Activated T-cell treated with anti-CD3 and anti-CD28 coated beads, Interleukin-2, amount 50 U/mL, for 24 hours (primary cell): ENCODE results near the gene LCP2.
A peak's percentile ranks its signal among the peaks of the same experiment; 100 is the strongest.

Experiments
- DNase-seq: peaks from one replicate; pipeline ENCODE4 v3.0.0-alpha.2; 2020
- H3K27ac Mint-ChIP-seq: 2 replicates; pipeline ENCODE4 v1.8.0; 2020; ENCODE audit warnings: mild to moderate bottlenecking, mixed read lengths
- H3K27me3 Mint-ChIP-seq: 2 replicates; pipeline ENCODE4 v1.8.0; 2020; ENCODE audit warnings: mixed read lengths
- H3K36me3 Mint-ChIP-seq: 2 replicates; pipeline ENCODE4 v1.8.0; 2020; ENCODE audit warnings: low read depth, mixed read lengths
- H3K4me1 Mint-ChIP-seq: 2 replicates; pipeline ENCODE4 v1.8.0; 2020; ENCODE audit warnings: low read depth, mixed read lengths
- H3K4me3 Mint-ChIP-seq: 2 replicates; pipeline ENCODE4 v1.8.0; 2020; ENCODE audit warnings: mild to moderate bottlenecking, moderate library complexity, mixed read lengths
- H3K9me3 Mint-ChIP-seq: 2 replicates; pipeline ENCODE4 v1.8.0; 2020; ENCODE audit warnings: mixed read lengths

The LCP2 gene

DNA sequence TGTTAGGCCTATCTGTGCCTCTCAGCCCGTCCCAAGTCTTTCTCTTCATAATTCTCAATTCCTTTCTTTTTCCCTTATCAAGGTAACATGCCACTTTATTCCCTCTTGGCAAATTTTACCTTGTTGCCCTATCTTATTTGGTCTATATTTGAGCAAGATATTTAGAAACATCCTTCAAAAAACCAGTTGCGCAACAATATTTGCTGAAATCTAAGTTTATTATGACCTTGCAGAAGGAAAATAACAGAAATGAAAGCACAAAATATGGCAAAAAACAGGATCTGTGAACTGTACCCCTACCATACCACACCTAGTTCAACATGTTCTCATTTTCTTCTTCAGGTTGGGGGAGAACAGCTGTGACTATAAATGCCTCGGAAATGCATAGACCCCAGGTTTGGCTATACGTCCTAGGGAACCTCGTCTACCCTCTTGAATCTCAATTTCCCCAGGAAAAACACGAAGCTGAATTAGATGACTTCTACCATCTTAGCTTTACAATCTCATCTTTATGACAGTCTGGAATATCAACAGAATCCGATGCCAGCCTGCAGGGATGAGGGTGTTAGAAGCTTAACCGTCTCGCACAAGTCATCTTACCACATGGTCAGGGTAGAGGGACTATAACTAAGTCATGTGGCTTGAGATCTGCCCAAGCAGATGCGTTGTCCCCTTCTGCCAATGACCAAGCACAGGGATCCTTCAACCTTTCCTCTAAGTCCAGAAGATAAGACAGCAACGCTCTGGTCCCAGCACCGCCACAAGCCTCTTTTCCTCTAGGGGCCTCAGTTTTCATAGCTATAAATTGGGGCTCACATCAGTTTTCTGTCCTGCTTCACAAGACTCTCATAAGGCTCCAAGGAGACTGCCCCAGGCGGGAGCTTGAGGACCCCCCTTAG is 1.3 kb downstream of the LCP2 start:
- Mint-ChIP-seq H3K4me1 (peaks cover 75% of the 10 kb centered on the region), H3K9me3 (no peaks in the 10 kb centered on the region), H3K36me3 (peaks cover 64% of the 10 kb centered on the region), H3K4me3 (peak overlapping the region; percentile 95), H3K27me3 (no peaks in the 10 kb centered on the region), H3K27ac (peak overlapping the region; percentile 97)
- DNase-seq = no peak

GRCh38 chr5:170294556-170294955 is 3.0 kb downstream of the LCP2 start:
- peaks cover 76% of the 10 kb centered on the region for H3K4me1 Mint-ChIP-seq
- H3K27ac Mint-ChIP-seq = peak overlapping the region; percentile 97
- H3K36me3 Mint-ChIP-seq = peaks cover 82% of the 10 kb centered on the region
- peaks cover 2% of the 10 kb centered on the region for H3K9me3 Mint-ChIP-seq
- DNase-seq = no peak
- peak overlapping the region; percentile 95 for H3K4me3 Mint-ChIP-seq
- no peaks in the 10 kb centered on the region for H3K27me3 Mint-ChIP-seq

DNA sequence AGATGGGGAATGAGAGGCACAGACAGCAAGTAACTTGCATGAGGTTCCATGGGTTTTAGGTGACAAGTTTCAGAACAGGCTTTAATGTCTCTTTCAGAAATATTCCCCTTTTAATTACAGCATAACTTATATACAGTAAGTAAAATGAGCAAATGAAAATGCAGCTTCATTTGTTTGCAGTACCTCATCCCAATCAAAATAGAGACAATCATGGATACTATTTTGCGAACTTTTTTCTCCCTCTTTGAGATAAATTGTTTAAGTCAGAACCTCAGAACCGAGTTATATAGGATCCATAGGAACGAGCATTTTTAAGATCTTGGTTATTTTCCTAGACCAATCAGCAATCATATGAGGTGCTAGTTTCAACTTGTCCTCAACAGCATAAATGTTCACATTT is 3.5 kb downstream of the LCP2 start:
- Mint-ChIP-seq H3K4me1 (peaks cover 76% of the 10 kb centered on the region), H3K4me3 (peak overlapping the region; percentile 95), H3K27me3 (no peaks in the 10 kb centered on the region), H3K36me3 (peaks cover 87% of the 10 kb centered on the region), H3K27ac (peak overlapping the region; percentile 97), H3K9me3 (peaks cover 2% of the 10 kb centered on the region)
- DNase-seq = no peak

DNA sequence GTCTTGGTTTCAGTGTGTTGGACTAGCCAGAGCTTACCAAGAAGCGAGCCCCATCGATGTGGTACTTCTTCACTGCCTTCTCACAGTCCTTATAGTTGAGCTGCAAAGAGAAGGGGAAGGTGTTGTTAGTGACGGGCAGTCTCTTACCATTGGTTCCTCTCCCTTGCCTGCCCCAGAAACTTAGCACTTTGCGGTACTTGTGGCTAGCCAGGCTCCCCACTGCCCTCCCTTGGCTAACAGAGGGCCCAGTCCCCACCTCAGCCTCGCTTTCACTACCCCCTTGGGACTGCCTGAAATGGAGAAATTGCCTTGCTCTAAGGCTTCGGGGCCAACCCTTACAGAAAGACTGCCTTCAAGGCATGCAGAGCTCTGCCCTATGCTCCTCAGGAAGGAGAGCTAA is 4.3 kb downstream of the LCP2 start:
- Mint-ChIP-seq H3K9me3 (peaks cover 2% of the 10 kb centered on the region), H3K27me3 (no peaks in the 10 kb centered on the region), H3K27ac (peak overlapping the region; percentile 97), H3K4me1 (peaks cover 77% of the 10 kb centered on the region), H3K4me3 (peak overlapping the region; percentile 95), H3K36me3 (peaks cover 95% of the 10 kb centered on the region)
- no peak for DNase-seq

DNA sequence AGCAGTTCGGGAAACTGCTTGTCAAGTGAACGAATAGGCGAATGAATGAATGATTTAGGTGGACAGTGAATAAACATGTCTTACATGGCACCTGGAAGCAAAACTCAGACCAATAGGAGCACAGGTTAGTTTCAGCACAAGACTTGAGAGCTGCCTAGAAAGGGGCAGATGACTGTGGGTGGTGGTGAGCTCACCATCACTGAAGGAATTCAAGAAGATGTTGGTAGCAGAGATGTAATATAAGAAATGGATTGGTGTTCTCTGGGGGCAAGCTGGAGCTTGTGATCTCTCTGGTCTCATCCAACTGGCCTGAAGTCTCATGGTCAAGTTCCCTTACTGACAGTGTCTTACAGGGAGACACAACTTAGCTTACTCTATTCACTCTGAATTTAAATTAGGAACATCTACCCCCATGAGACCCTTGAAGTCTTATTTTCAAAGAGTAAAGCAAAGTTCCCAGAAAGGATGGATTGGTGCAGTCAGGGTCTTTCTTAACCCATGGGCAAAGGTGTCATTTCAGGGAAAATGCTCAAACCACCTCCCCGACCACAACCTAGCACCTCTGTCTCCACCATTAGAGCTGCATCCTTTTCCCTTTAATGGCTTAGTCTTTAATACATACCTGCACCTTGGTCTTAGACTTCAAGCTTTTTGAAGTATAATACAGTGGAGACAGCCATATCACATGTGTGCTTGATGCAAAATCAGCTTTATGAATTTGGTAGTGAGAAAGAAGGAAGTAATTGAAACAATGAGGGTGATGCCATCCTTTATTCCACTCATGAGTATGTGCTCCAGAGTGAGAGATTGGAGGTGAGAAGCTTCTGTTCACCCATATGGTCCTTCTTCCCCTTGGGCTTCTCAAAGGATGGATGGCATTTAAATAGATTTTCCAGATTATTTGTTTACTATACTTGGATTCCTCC is 5.1 kb downstream of the LCP2 start:
- H3K9me3 Mint-ChIP-seq = peaks cover 5% of the 10 kb centered on the region
- H3K4me1 Mint-ChIP-seq = peaks cover 79% of the 10 kb centered on the region
- peak overlapping the region; percentile 95 for H3K4me3 Mint-ChIP-seq
- H3K36me3 Mint-ChIP-seq = peaks cover 100% of the 10 kb centered on the region
- no peaks in the 10 kb centered on the region for H3K27me3 Mint-ChIP-seq
- H3K27ac Mint-ChIP-seq = peak overlapping the region; percentile 97
- DNase-seq = no peak

GRCh38 chr5:170290498-170290897 is 7.1 kb downstream of the LCP2 start:
- Mint-ChIP-seq H3K27me3 (no peaks in the 10 kb centered on the region), H3K4me1 (peaks cover 98% of the 10 kb centered on the region), H3K36me3 (peaks cover 100% of the 10 kb centered on the region), H3K9me3 (peaks cover 8% of the 10 kb centered on the region), H3K4me3 (peak overlapping the region; percentile 69), H3K27ac (peak overlapping the region; percentile 97)
- no peak for DNase-seq

- Mint-ChIP-seq H3K27me3 (no peaks in the 10 kb centered on the region), H3K36me3 (peaks cover 100% of the 10 kb centered on the region), H3K27ac (peak overlapping the region; percentile 97), H3K4me1 (peaks cover 100% of the 10 kb centered on the region), H3K4me3 (peak overlapping the region; percentile 69), H3K9me3 (peaks cover 8% of the 10 kb centered on the region)
- DNase-seq = no peak
These were observed 7.8 kb downstream of the LCP2 start for GRCh38 chr5:170289764-170290163.

DNA sequence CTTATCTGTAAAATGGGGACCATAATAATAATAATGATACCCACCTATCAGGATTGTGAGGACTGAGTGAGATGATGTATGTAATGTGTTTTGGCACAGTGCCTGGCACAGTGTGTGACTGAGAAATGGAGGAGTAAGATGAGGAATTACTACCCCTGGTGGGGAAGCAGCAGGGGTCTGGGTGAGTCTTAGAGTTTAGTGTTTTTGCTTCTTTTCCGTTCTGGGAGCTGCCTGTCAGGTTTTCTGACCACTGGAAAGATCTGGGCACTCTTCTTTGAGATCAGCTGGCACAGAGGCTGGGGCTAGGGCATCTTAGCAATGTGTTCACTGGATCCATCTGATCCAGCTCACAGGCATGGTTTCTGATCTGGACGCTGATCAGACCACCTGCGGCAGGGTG is 8.5 kb downstream of the LCP2 start:
- Mint-ChIP-seq H3K4me3 (peak overlapping the region; percentile 69), H3K4me1 (peaks cover 100% of the 10 kb centered on the region), H3K27me3 (no peaks in the 10 kb centered on the region), H3K36me3 (peaks cover 100% of the 10 kb centered on the region), H3K9me3 (peaks cover 8% of the 10 kb centered on the region), H3K27ac (peak overlapping the region; percentile 97)
- DNase-seq = no peak

GRCh38 chr5:170288551-170288950 is 9.0 kb downstream of the LCP2 start:
- DNase-seq = no peak
- no peaks in the 10 kb centered on the region for H3K27me3 Mint-ChIP-seq
- H3K4me1 Mint-ChIP-seq = peaks cover 100% of the 10 kb centered on the region
- H3K27ac Mint-ChIP-seq = peak overlapping the region; percentile 97
- peak overlapping the region; percentile 69 for H3K4me3 Mint-ChIP-seq
- peaks cover 100% of the 10 kb centered on the region for H3K36me3 Mint-ChIP-seq
- peaks cover 8% of the 10 kb centered on the region for H3K9me3 Mint-ChIP-seq

GRCh38 chr5:170288151-170288550 is 9.4 kb downstream of the LCP2 start:
- peak overlapping the region; percentile 69 for H3K4me3 Mint-ChIP-seq
- no peak for DNase-seq
- peaks cover 100% of the 10 kb centered on the region for H3K36me3 Mint-ChIP-seq
- peaks cover 8% of the 10 kb centered on the region for H3K9me3 Mint-ChIP-seq
- peaks cover 100% of the 10 kb centered on the region for H3K4me1 Mint-ChIP-seq
- H3K27ac Mint-ChIP-seq = peak overlapping the region; percentile 97
- no peaks in the 10 kb centered on the region for H3K27me3 Mint-ChIP-seq

- H3K27ac Mint-ChIP-seq = peak overlapping the region; percentile 97
- peaks cover 8% of the 10 kb centered on the region for H3K9me3 Mint-ChIP-seq
- peaks cover 100% of the 10 kb centered on the region for H3K36me3 Mint-ChIP-seq
- H3K4me3 Mint-ChIP-seq = peak overlapping the region; percentile 44
- no peak for DNase-seq
- no peaks in the 10 kb centered on the region for H3K27me3 Mint-ChIP-seq
- peaks cover 100% of the 10 kb centered on the region for H3K4me1 Mint-ChIP-seq
These were observed 10.0 kb downstream of the LCP2 start for GRCh38 chr5:170287532-170287931.

DNA sequence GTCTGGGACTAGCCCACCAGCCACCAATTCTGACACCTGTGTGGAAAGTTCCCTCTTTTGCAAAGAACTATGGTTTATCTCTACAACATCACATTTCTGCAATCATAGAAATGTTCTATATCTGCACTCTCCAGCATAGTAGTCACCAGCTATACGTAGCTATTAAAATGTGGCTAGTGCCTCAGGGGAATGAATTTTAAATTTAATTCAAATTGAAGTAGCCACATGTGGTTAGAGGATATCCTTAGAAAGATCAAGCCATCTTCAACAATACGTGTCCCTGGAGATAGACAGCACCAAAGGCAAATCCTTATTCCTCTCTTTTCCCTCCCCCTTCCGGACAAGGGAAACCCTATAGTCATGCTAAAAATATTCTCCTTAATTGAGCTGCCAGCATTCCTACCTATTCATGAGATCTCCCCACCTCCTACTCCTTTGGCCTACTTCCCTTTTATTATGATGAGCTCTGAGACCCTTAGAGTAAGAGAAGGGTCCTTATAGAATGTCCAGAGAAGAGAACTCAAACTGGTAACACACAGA is 11.1 kb downstream of the LCP2 start:
- no peak for DNase-seq
- H3K27me3 Mint-ChIP-seq = no peaks in the 10 kb centered on the region
- H3K27ac Mint-ChIP-seq = peak overlapping the region; percentile 97
- H3K4me3 Mint-ChIP-seq = no peak overlapping the region
- peaks cover 100% of the 10 kb centered on the region for H3K36me3 Mint-ChIP-seq
- H3K4me1 Mint-ChIP-seq = peaks cover 100% of the 10 kb centered on the region
- peaks cover 8% of the 10 kb centered on the region for H3K9me3 Mint-ChIP-seq

- H3K27ac Mint-ChIP-seq = peak overlapping the region; percentile 97
- no peak for DNase-seq
- H3K4me3 Mint-ChIP-seq = no peak overlapping the region
- H3K36me3 Mint-ChIP-seq = peaks cover 100% of the 10 kb centered on the region
- H3K9me3 Mint-ChIP-seq = peaks cover 8% of the 10 kb centered on the region
- peaks cover 99% of the 10 kb centered on the region for H3K4me1 Mint-ChIP-seq
- H3K27me3 Mint-ChIP-seq = no peaks in the 10 kb centered on the region
These were observed 12.4 kb downstream of the LCP2 start for GRCh38 chr5:170285181-170285580.

- Mint-ChIP-seq H3K4me1 (peaks cover 99% of the 10 kb centered on the region), H3K27ac (peak overlapping the region; percentile 97), H3K4me3 (peak overlapping the region; percentile 9)
These were observed 13.3 kb downstream of the LCP2 start for GRCh38 chr5:170284231-170284630.

More at GRCh38 chr5:170284231-170284630, 13.3 kb downstream of the LCP2 start:
- no peaks in the 10 kb centered on the region for H3K27me3 Mint-ChIP-seq
- peaks cover 100% of the 10 kb centered on the region for H3K36me3 Mint-ChIP-seq
- H3K9me3 Mint-ChIP-seq = peaks cover 6% of the 10 kb centered on the region
- DNase-seq = no peak
